Effector memory CD4-positive, alpha-beta T cell (primary cell): ENCODE data around the gene LRFN4.

Experiments used
- DNase-seq, 3 donors: peaks; one replicate each; pipeline ENCODE4 v3.0.0-alpha.2; 2020
- H3K27ac ChIP-seq: 2 replicates; pipeline ENCODE4 v1.7.0; 2013; ENCODE audit warnings: mild to moderate bottlenecking, low read length, moderate library complexity; ENCODE audit not compliant: insufficient read depth, poor library complexity, severe bottlenecking
- H3K27me3 ChIP-seq: replicated peaks from 2 replicates; pipeline ENCODE4 v1.7.0; 2013; ENCODE audit warnings: mild to moderate bottlenecking, low read length; ENCODE audit not compliant: insufficient read depth, control insufficient read depth, poor library complexity, severe bottlenecking
- H3K36me3 ChIP-seq: 2 replicates; pipeline ENCODE4 v1.7.0; 2013; ENCODE audit warnings: mild to moderate bottlenecking, low read length, moderate library complexity; ENCODE audit not compliant: control insufficient read depth, insufficient read depth
- H3K4me1 ChIP-seq: 2 replicates; pipeline ENCODE4 v1.7.0; 2013; ENCODE audit warnings: low read length, mild to moderate bottlenecking; ENCODE audit not compliant: control insufficient read depth, insufficient read depth, poor library complexity, severe bottlenecking
- H3K4me3 ChIP-seq: 2 replicates; pipeline ENCODE4 v1.7.0; 2013; ENCODE audit warnings: low read length, low read depth, mild to moderate bottlenecking; ENCODE audit not compliant: insufficient read depth, poor library complexity, severe bottlenecking
- H3K9me3 ChIP-seq: 2 replicates; pipeline ENCODE4 v1.7.0; 2013; ENCODE audit warnings: mild to moderate bottlenecking, low read length, moderate library complexity; ENCODE audit not compliant: control insufficient read depth

LRFN4 gene

DNA sequence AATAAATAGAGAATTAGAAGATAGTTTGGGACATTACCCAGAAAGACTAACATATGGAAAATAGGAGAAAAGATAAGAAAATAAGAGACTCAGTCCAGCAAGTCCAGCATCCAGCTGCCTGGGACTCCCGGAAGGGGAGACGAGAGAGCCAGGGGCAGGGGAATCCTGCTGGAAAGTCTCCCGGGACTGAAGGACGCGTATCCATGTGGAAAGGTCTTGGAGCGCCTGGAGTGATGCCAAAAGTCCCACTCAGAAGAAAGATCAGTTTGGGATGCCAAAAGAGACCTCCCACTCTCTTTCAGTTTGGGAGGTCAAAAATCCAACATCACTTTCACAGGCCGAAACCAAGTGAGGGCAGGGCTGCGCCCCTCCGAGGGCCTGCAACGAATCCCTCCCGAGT is 30.7 kb downstream of the LRFN4 start:
- H3K27me3 ChIP-seq: no peaks in the 10 kb centered on the region
- H3K36me3 ChIP-seq: no peaks in the 10 kb centered on the region
- no peak overlapping the region for H3K4me3 ChIP-seq
- no peak for DNase-seq
- H3K9me3 ChIP-seq: no peaks in the 10 kb centered on the region
- H3K27ac ChIP-seq: no peak overlapping the region
- H3K4me1 ChIP-seq: no peaks in the 10 kb centered on the region

DNA sequence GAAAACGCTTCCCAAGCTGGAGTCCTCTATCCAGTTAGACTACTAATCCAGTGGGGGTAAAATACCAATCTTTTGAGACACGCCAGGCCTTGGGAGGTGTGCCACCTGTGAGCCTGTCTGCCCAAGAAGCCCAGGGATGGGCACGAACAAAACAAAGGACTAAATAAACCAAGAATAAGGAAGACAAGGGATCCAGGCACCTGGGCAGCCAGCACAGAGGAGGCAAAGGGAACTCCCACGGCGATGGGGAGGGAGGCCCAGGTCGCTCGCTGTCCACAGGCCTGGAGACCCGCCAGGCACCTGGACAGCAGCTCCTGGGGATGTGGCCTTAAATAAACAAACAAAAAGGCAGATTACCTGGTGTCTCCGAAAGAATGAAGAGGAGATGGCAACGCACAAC is 31.4 kb downstream of the LRFN4 start:
- Histone ChIP-seq H3K4me3 (no peak overlapping the region), H3K36me3 (no peaks in the 10 kb centered on the region), H3K27me3 (no peaks in the 10 kb centered on the region), H3K9me3 (no peaks in the 10 kb centered on the region), H3K27ac (no peak overlapping the region), H3K4me1 (no peaks in the 10 kb centered on the region)
- no peak for DNase-seq

GRCh38 chr11:66889960-66890359 is 33.1 kb downstream of the LRFN4 start:
- no peak for DNase-seq
- no peaks in the 10 kb centered on the region for H3K4me1 ChIP-seq
- H3K27ac ChIP-seq: no peak overlapping the region
- H3K4me3 ChIP-seq: no peak overlapping the region
- H3K9me3 ChIP-seq: no peaks in the 10 kb centered on the region
- no peaks in the 10 kb centered on the region for H3K36me3 ChIP-seq
- H3K27me3 ChIP-seq: no peaks in the 10 kb centered on the region

GRCh38 chr11:66891851-66892660 is 35.2 kb downstream of the LRFN4 start:
- H3K27ac ChIP-seq: no peak overlapping the region

DNA sequence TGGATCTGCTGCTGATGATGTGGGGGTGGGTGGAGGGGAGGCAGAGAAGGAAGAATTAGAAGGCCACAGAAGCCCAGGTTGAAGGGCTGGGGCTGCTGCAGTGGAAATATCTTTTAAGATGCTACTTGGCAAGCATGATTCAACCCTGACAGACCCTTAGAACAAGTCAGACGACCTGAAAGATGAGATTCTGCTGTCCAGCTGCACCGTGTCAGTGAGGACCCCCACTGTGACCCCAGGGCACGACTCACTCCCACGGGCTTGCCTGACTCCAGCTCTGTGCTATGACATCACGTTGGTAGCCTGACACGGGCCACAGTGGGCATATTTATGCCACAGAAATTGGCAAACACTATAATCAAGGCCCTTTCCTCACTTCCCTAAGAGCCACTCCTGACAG is 36.0 kb downstream of the LRFN4 start:
- DNase-seq: no peak
- H3K27me3 ChIP-seq: no peaks in the 10 kb centered on the region
- H3K9me3 ChIP-seq: no peaks in the 10 kb centered on the region
- no peaks in the 10 kb centered on the region for H3K36me3 ChIP-seq
- H3K4me1 ChIP-seq: no peaks in the 10 kb centered on the region
- H3K4me3 ChIP-seq: no peak overlapping the region
- no peak overlapping the region for H3K27ac ChIP-seq

More at GRCh38 chr11:66891851-66892660, 35.2 kb downstream of the LRFN4 start:
- Histone ChIP-seq H3K36me3 (no peaks in the 10 kb centered on the region), H3K27me3 (no peaks in the 10 kb centered on the region), H3K4me3 (no peak overlapping the region), H3K4me1 (no peaks in the 10 kb centered on the region), H3K9me3 (no peaks in the 10 kb centered on the region)
- DNase-seq: no peak

GRCh38 chr11:66894141-66894540 is 37.3 kb downstream of the LRFN4 start:
- H3K36me3 ChIP-seq: no peaks in the 10 kb centered on the region
- H3K27me3 ChIP-seq: no peaks in the 10 kb centered on the region
- H3K9me3 ChIP-seq: no peaks in the 10 kb centered on the region
- no peak for DNase-seq
- H3K4me3 ChIP-seq: no peak overlapping the region
- H3K4me1 ChIP-seq: no peaks in the 10 kb centered on the region
- no peak overlapping the region for H3K27ac ChIP-seq

GRCh38 chr11:66901964-66902390 is 45.1 kb downstream of the LRFN4 start:
- Histone ChIP-seq H3K9me3 (no peaks in the 10 kb centered on the region), H3K36me3 (no peaks in the 10 kb centered on the region), H3K4me3 (no peak overlapping the region), H3K4me1 (no peaks in the 10 kb centered on the region), H3K27ac (no peak overlapping the region), H3K27me3 (no peaks in the 10 kb centered on the region)
- no peak for DNase-seq

DNA sequence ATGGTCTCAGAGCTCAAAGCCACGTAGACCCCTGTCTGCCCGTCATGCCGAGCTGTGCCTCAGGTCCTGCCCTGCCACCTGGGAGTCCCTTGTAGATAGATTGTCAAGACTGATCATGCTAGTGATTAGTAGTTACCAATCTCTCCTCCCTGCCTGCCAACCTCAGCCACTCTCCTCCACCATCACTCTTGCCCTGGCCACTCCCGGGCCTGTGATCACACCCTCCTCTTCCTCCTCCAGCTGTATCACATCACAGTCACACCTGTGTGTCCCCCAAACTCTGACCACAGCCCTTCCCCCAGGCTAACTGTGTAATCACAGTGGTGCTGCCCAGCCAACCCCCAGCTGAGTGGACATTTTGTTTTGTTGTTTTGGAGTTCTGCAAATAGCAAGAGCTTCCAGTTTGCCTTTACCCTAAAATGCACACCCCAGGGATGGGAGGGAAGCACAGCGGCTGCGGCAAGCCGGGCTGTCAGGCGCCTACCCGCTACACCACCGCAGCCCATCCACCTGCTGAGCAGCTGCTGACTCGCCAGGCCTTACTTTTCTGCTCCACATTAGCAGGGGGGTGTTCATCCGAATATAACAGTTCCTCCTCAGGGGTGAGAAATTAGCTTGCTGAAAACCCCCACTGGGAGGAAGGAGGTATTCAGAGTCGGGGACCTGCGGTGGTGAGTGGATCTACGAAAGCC is 45.8 kb downstream of the LRFN4 start:
- H3K36me3 ChIP-seq: no peaks in the 10 kb centered on the region
- H3K27me3 ChIP-seq: no peaks in the 10 kb centered on the region
- no peak overlapping the region for H3K4me3 ChIP-seq
- DNase-seq: no peak
- no peak overlapping the region for H3K27ac ChIP-seq
- H3K9me3 ChIP-seq: no peaks in the 10 kb centered on the region
- H3K4me1 ChIP-seq: no peaks in the 10 kb centered on the region

GRCh38 chr11:66904055-66904454 is 47.2 kb downstream of the LRFN4 start:
- Histone ChIP-seq H3K27me3 (no peaks in the 10 kb centered on the region), H3K36me3 (no peaks in the 10 kb centered on the region), H3K4me3 (no peak overlapping the region), H3K9me3 (no peaks in the 10 kb centered on the region), H3K27ac (no peak overlapping the region), H3K4me1 (no peaks in the 10 kb centered on the region)
- DNase-seq: no peak

DNA sequence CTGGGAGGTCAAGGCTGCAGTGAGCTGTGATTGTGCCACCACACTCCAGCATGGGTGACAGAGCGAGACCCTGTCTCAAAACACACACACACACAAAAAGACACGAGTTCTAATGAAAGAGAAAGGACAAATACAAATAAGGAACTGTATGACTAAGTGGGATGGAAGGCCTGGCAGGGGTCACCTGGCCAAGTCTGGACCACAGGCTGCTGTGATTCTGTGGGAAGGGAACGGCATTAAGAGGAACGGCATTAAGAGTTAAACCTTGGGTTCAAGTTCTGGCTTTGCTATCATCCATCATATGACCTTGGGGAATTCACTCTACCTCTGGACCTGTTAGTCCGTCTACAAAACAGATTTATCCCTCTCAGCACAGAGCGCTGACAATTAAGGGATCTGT is 47.7 kb downstream of the LRFN4 start:
- H3K27ac ChIP-seq: no peak overlapping the region
- H3K4me3 ChIP-seq: no peak overlapping the region
- no peaks in the 10 kb centered on the region for H3K36me3 ChIP-seq
- no peaks in the 10 kb centered on the region for H3K4me1 ChIP-seq
- no peak for DNase-seq
- H3K9me3 ChIP-seq: no peaks in the 10 kb centered on the region
- H3K27me3 ChIP-seq: no peaks in the 10 kb centered on the region
